Stimulated activated CD4-positive, alpha-beta T cell treated with anti-CD3 and anti-CD28 coated beads, Interleukin-15, amount 100 ng/mL, for 48 hours (primary cell): ENCODE measurements around the gene PLLP.

Experiments
- DNase-seq, 2 donors: peaks; one replicate each; pipeline ENCODE4 v3.0.0-alpha.2; 2020; ENCODE audit warnings: low read depth in 2 of 2

PLLP gene

DNA sequence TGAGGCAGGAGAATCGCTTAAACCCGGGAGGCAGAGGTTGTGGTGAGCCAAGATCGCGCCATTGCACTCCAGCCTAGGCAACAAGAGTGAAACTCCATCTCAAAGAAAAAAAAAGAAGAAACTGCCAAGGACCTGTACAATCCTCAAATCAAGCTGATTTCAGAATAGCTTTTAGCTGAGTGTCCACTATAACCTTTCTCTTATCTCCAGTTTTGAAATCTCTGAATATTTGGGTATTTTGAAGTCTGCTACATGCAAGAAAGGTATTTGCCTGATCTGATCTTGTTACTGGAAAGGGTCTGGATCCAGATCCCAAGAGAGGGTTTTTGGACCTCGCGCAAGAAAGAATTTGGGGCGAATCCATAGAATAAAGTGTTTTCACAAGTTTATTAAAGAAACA, 58.5 kb downstream of the PLLP start:
- no peak for DNase-seq

DNA sequence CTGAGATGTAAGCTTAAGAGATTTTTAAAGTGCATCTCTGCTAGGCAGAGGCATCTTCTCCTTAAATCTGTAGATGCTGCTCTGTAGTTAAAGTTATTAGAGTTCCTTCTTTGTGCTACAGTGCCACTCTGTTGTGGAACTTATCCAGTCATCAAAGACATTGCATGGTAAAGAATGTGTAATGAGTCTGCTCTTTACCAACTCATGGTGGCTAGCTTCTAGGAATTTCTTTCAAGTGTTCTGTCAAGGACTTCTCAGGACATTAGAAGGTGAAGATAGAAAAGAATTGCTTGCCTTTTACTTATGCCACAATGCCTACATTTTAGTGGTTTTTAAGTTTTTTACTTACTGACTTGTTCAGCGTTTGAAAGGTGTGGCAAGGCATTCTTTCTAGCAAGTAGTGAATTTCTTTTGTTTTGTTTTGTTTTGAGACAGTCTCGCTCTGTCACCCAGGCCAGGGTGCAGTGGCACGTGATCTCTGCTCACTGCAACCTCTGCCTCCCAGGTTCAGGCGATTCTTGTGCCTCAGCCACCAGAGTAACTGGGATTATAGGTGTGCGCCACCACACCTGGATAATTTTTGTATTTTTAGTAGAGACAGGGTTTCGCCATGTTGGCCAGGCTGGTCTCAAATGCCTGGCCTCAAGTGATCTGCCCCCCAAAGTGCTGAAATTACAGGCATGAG, 59.7 kb downstream of the PLLP start:
- no peak for DNase-seq

DNA sequence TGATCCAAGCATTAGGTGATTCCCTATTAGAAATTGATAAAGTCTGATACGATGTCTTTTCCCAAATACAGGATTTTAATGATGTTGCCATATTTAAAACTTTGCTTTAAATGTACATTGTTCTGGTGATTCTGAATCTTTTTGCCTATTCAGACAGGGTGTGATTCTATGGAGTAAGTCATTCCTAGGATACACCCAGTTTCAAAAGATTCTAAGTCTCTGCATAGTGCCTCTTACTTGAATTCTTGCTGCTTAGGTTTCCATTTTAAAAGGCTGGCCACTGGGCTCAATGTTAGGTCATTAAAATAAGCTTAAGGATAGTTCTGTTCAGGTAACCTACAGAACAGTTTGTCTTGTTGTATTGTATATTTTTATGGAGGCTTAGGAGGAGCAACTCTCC, 61.4 kb downstream of the PLLP start:
- DNase-seq = no peak

DNA sequence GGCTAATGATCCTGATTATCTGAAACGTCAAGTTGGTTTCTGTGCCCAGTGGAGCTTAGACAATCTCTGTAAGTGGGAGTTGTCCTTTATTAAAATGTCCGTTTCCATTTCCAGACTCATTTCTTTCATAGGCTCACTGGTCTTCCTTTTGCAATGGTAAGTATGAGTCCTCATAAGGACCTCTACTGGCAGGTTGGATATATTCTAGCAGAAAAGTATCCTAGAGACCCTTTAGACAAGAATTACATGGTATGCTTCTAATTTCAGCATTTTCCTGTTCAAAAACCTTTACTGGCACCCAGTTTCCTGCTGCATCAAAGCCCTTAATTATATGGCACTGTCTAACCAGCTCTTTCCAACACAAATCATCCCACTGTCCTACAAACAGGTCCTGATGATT, 67.5 kb downstream of the PLLP start:
- no peak for DNase-seq

DNA sequence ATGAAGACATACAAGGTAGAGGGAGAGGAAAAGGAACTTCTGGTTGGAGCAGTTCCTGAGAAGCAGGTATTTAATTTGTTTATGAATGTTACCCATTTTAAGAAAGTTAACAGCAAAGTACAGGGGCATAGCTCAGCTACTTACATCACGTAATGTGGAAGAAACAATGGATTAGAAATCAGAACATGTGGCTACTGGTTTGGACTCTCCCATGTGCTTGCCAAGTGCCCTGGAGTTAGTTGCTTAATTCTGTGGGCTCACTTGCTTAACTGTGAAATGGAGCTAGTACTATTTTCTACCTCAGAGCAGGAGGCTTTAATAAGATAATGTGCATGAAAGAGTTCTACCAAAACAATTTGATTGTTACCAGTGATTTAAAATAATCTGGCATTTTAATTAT, 71.0 kb downstream of the PLLP start:
- DNase-seq = no peak

DNA sequence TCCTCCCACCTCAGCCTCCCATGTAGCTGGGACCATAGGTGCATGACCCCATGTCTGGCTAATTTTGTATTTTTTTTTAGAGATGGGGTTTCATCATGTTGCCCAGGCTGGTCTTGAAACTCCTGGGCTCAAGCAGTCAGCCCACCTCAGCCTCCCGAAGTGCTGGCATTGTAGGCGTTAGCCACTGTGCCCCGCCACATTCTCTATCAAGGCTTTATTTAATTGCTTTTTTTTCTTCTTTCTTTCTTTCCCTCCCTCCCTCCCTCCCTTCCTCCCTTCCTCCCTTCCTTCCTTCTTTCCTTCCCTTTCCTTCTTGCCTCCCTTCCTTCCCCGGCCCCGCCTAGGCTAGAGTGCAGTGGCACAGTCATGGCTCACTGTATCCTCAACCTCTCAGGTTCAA, 74.7 kb downstream of the PLLP start:
- no peak for DNase-seq

DNA sequence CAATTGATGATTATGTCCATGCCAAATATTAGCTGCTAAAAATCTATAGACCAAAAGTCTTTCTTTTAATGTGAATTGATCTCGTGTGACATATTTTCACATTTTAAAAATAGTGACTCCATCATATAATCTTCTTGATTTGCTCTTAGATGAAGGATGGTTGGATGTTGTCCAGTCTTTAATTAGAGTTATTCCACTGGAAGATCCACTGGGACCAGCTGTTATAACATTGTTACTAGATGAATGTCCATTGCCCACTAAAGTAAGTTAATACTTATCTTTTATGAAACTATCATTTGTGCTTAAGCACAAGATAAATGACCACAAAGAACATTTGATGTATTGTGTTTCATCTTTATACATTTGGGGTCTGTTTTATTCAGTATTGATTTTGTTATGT, 75.5 kb downstream of the PLLP start:
- DNase-seq = no peak
